BJ (cell line): ENCODE results near the gene ELK1. TPM values are rescaled to one million over a fixed set of nuclear protein-coding genes. Genes with fewer than 3 reads are reported as not detected.

Experiments
- CTCF ChIA-PET: fragments of 350-600 bp; formaldehyde crosslinking; extraction: SDS; loops from one replicate; lab custom pipeline; 2021; ENCODE audit warnings: antibody characterized with exemption, inconsistent platforms; lab: Yijun Ruan, JAX
- POLR2A ChIA-PET: fragments of 300-600 bp; sonication (Branson Sonifier 250); formaldehyde crosslinking; extraction: SDS; loops from one replicate; lab custom pipeline; 2021; ENCODE audit warnings: antibody characterized with exemption; lab: Charles Lee
- DNase-seq: peaks from one replicate; pipeline ENCODE4 v3.0.0-alpha.2; 2011; ENCODE audit warnings: low read depth
- H3K27me3 ChIP-seq: 2 replicates; pipeline ENCODE4 v1.6.0; 2011; ENCODE audit warnings: low read length; ENCODE audit not compliant: control insufficient read depth, insufficient read depth
- H3K36me3 ChIP-seq: 2 replicates; pipeline ENCODE4 v1.5.1; 2011; ENCODE audit warnings: low read length; ENCODE audit not compliant: control insufficient read depth, insufficient read depth
- H3K4me3 ChIP-seq: 2 replicates; pipeline ENCODE4 v1.5.1; 2011; ENCODE audit warnings: low read depth, mild to moderate bottlenecking, control low read depth, low read length
- polyA plus RNA-seq: library from polyadenylated mRNA; depleted of rRNA; stranded (reverse); fragments of >200 nt; gene quantifications from 2 replicates; pipeline ENCODE4 v1.2.3, GENCODE V29; 2011
- TF ChIP-seq, protein P1 (sequence below): IDR thresholded peaks from 2 replicates; pipeline ENCODE4 v1.5.1; 2011; ENCODE audit warnings: low read depth, mild to moderate bottlenecking, control low read depth, inconsistent platforms, low read length, moderate library complexity; ENCODE audit not compliant: insufficient read depth

Gene ELK1
- polyA plus RNA-seq, 1 experiment, result 22.4 TPM

- CTCF ChIA-PET, result no interaction called here
- H3K4me3 ChIP-seq, result no peak overlapping the region
- H3K27me3 ChIP-seq, result no peaks in the 10 kb centered on the region
- no peak for DNase-seq
- H3K36me3 ChIP-seq, result no peaks in the 10 kb centered on the region
- POLR2A ChIA-PET, result no interaction called here
- TF ChIP-seq, protein P1, sequence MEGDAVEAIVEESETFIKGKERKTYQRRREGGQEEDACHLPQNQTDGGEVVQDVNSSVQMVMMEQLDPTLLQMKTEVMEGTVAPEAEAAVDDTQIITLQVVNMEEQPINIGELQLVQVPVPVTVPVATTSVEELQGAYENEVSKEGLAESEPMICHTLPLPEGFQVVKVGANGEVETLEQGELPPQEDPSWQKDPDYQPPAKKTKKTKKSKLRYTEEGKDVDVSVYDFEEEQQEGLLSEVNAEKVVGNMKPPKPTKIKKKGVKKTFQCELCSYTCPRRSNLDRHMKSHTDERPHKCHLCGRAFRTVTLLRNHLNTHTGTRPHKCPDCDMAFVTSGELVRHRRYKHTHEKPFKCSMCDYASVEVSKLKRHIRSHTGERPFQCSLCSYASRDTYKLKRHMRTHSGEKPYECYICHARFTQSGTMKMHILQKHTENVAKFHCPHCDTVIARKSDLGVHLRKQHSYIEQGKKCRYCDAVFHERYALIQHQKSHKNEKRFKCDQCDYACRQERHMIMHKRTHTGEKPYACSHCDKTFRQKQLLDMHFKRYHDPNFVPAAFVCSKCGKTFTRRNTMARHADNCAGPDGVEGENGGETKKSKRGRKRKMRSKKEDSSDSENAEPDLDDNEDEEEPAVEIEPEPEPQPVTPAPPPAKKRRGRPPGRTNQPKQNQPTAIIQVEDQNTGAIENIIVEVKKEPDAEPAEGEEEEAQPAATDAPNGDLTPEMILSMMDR, result no peak
These were observed 53.1 kb downstream of the ELK1 start for GRCh38 chrX:47597222-47597621.

DNA sequence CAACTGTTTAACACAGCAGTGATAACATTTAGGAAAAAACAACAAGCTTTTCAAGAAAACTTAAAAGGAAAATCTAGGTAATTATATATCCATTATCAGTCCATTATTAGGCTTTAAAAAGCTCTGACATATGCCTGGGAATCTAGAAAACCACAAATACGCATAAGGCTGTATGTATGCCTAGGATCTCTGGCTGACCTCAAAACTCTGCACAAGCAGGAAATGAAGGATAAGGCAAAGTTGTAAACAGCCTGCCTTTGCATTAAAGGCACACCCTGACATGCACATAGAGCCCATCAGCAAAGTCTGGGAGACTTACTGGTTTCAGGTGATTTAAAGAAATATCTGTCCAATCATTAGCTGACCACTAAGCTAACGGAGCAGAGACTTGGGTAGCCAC is 54.1 kb downstream of the ELK1 start:
- TF ChIP-seq, protein P1, result no peak
- Histone ChIP-seq H3K4me3 (no peak overlapping the region), H3K27me3 (no peaks in the 10 kb centered on the region), H3K36me3 (no peaks in the 10 kb centered on the region)
- POLR2A ChIA-PET, result no interaction called here
- DNase-seq, result no peak
- CTCF ChIA-PET, result interaction anchor here (0.5 kb wide), 1 partner anchor 18 kb away, joined by 4 read pairs; no protein-coding TSS in a partner anchor

GRCh38 chrX:47595716-47596251 is 54.6 kb downstream of the ELK1 start:
- ChIA-PET POLR2A (no interaction called here), CTCF (interaction anchor here (0.5 to 1.0 kb wide), 2 partner anchors 18 to 48 kb away, joined by 3 to 4 read pairs; no protein-coding TSS in a partner anchor)
- TF ChIP-seq, protein P1, result no peak
- Histone ChIP-seq H3K27me3 (no peaks in the 10 kb centered on the region), H3K36me3 (no peaks in the 10 kb centered on the region), H3K4me3 (no peak overlapping the region)
- DNase-seq, result no peak

- TF ChIP-seq, protein P1, result no peak
- Histone ChIP-seq H3K4me3 (no peak overlapping the region), H3K36me3 (no peaks in the 10 kb centered on the region), H3K27me3 (no peaks in the 10 kb centered on the region)
- ChIA-PET POLR2A (no interaction called here), CTCF (no interaction called here)
- no peak for DNase-seq
These were observed 56.8 kb downstream of the ELK1 start for GRCh38 chrX:47593522-47593921.

GRCh38 chrX:47590984-47591383 is 59.4 kb downstream of the ELK1 start:
- CTCF ChIA-PET, result no interaction called here
- Histone ChIP-seq H3K36me3 (no peaks in the 10 kb centered on the region), H3K27me3 (no peaks in the 10 kb centered on the region), H3K4me3 (no peak overlapping the region)
- no peak for DNase-seq
- POLR2A ChIA-PET, result no interaction called here
- TF ChIP-seq, protein P1, result no peak
